ENCODE data around the gene PARK7. TPM values are rescaled to one million over a fixed set of nuclear protein-coding genes. Genes with fewer than 3 reads are reported as not detected.

Gene PARK7
- total RNA-seq, 6 experiments from 2014 or later = 331 to 377 (median 362) TPM

DNA sequence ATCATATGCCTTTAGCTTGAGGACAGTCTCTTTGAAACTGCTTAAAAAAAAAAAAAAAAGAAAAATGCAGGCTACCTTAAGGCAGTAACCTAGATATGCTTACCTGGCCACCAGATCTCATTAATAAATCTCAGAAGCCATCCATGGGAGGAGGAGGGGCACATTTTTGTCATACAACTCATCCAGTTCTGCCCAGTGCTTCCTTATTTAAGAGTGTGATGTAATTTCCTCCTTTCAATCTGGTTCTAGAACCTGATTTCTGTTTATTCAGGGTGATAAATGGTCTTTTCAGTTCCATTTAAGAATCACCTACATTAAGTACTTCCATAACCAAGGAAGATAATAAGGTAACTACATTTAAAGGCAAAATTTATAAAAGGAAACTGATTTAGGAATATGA is 58.5 kb downstream of the PARK7 start:
- Mint-ChIP-seq H3K27me3 (ENCODE audit: insufficient read depth) (no peaks in the 10 kb centered on the region), H3K4me3 (peak overlapping the region; percentile 50), H3K4me1 (ENCODE audit: low read depth) (peaks cover 100% of the 10 kb centered on the region), H3K36me3 (ENCODE audit: low read depth) (peaks cover 10% of the 10 kb centered on the region), H3K27ac (peak overlapping the region; percentile 51), H3K9me3 (no peaks in the 10 kb centered on the region; the same call in 1 of the 2 replicates)
- no peak for DNase-seq
- TF ChIP-seq, protein P1, sequence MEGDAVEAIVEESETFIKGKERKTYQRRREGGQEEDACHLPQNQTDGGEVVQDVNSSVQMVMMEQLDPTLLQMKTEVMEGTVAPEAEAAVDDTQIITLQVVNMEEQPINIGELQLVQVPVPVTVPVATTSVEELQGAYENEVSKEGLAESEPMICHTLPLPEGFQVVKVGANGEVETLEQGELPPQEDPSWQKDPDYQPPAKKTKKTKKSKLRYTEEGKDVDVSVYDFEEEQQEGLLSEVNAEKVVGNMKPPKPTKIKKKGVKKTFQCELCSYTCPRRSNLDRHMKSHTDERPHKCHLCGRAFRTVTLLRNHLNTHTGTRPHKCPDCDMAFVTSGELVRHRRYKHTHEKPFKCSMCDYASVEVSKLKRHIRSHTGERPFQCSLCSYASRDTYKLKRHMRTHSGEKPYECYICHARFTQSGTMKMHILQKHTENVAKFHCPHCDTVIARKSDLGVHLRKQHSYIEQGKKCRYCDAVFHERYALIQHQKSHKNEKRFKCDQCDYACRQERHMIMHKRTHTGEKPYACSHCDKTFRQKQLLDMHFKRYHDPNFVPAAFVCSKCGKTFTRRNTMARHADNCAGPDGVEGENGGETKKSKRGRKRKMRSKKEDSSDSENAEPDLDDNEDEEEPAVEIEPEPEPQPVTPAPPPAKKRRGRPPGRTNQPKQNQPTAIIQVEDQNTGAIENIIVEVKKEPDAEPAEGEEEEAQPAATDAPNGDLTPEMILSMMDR (IDR thresholded peaks at IDR 0.05) = no peak

DNA sequence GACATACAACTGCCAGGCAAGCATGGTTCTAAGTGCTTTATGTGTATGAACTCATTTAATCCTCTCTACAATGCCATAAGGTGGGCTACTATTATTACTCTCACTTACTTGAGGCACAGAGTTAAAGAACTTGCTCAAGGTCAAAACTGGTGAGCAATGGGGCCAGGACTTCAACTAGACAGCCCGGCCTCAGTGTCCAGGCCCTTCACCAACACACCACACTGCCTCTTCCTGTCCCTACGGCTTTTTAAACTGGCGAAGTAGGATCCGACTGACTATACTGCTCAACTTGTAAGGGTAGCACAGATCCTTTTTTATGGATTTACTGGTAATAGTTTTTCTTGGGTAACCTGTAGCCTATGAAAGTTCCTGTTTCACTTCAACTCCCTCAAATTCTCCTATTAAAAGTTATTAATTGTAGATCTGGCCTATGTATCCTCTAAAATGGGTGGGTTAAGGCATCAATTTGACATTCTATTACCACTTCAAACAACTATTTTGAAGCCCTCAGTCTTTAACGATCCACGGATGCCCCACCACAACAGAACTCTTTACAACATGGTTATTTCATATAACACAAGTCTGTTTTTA is 60.3 kb downstream of the PARK7 start:
- peaks cover 15% of the 10 kb centered on the region for H3K36me3 Mint-ChIP-seq (ENCODE audit: low read depth)
- H3K27me3 Mint-ChIP-seq (ENCODE audit: insufficient read depth) = peaks cover 4% of the 10 kb centered on the region
- no peak overlapping the region for H3K4me3 Mint-ChIP-seq
- peaks cover 89% of the 10 kb centered on the region for H3K4me1 Mint-ChIP-seq (ENCODE audit: low read depth)
- TF ChIP-seq, protein P1 (IDR thresholded peaks at IDR 0.05) = no peak
- H3K9me3 Mint-ChIP-seq = no peaks in the 10 kb centered on the region; the same call in 1 of the 2 replicates
- 0 out of 2 replicates have a peak overlapping the region, but pooled peaks have one; percentile 12 for H3K27ac Mint-ChIP-seq
- no peak for DNase-seq

DNA sequence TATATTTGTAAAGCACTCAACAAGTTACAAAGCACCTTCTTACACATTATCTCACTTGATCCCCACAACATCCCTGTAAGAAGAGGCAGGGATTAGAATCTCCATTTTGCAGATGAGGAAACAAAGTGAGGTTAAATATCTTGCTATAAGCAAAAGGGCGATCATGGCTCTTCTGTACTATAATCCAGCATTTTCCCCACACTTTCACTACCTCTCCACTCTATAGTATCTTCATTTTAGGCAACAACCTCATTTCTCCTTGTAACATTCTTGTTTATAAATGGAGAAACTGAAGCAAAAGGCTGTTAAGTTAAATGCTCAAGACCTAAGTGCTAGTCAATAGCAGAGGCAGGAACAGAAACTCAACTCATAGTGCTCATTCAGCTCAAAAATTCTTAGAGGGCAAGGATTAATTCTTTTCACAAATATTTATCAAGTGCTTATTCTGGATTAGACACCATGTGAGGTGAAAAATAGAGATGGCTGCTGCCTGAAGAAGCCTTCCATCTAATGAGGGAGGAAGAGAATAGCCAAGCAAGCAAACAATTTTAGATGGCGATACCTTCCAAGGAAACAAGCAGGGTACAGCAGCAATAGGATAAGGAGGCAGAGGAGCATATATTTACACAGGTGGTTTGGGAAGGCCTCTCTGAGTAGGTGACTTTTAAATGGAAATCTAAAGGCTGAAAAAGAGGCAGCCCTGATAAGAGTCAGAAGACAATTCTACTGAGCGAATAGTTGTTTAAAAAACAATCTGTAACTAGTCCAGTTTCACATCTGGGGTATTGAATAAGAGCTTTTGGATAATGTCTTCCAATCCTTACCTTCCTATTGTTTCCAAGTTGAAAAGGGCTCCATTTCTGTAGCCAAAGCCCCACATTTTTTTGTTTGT is 61.1 kb downstream of the PARK7 start:
- Mint-ChIP-seq H3K4me1 (ENCODE audit: low read depth) (peaks cover 89% of the 10 kb centered on the region), H3K27ac (peak overlapping the region; percentile 3; the same call in 1 of the 2 replicates), H3K9me3 (no peaks in the 10 kb centered on the region; the same call in 1 of the 2 replicates), H3K36me3 (ENCODE audit: low read depth) (peaks cover 15% of the 10 kb centered on the region), H3K4me3 (peak overlapping the region; percentile 99; the same call in 1 of the 2 replicates), H3K27me3 (ENCODE audit: insufficient read depth) (peaks cover 4% of the 10 kb centered on the region)
- TF ChIP-seq, protein P1 (IDR thresholded peaks at IDR 0.05) = no peak
- no peak for DNase-seq

DNA sequence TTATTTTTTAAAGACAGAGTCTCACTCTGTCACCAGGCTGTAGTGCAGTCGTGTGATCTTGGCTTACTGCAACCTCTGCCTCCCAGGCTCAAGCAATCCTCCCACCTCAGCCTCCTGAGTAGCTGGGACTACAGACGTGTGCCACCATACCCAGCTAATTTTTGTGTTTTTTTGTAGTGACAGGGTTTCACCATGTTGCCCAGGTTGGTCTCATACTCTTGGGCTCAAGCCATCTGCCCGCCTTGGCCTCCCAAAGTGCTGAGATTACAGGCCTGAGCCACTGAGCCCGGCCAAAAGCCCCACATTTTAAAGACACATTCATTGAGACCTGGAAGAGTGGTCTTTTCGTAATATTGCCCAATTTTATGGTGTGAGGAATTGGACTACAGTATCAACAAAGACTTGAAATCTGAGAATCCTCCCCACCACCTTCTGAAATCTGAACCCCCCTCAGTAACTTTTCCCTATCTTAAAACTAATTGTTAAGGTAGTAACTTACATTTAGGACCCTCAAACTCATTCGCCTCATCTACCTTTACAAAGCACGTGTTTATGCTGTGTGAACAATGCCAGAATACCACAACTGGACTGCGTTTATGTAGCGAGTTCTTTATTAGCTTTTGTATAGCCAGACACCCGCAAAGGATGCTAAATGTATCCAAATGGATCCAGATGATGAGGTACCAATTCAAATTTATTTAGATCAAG is 61.9 kb downstream of the PARK7 start:
- H3K27ac Mint-ChIP-seq = no peak overlapping the region; the same call in 1 of the 2 replicates
- H3K9me3 Mint-ChIP-seq = no peaks in the 10 kb centered on the region; the same call in 1 of the 2 replicates
- peaks cover 4% of the 10 kb centered on the region for H3K27me3 Mint-ChIP-seq (ENCODE audit: insufficient read depth)
- H3K4me1 Mint-ChIP-seq (ENCODE audit: low read depth) = peaks cover 89% of the 10 kb centered on the region
- H3K4me3 Mint-ChIP-seq = peak overlapping the region; percentile 99
- H3K36me3 Mint-ChIP-seq (ENCODE audit: low read depth) = peaks cover 15% of the 10 kb centered on the region
- TF ChIP-seq, protein P1 (IDR thresholded peaks at IDR 0.05) = no peak
- no peak for DNase-seq

DNA sequence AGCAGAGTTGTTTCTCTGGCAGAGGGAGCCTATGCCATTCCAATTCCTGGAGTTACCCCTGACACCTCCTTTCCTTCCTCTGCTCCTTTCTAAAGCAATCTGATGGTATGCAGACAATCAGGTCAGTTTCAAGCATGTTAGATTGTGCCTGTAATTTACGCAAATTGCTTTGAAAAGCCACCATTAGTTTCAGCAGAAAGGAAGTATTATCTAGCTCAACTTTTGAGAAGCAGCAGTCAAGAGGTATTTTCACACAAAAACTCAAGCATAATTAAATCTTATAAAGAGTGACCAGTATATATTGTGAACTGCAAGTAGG is 62.4 kb downstream of the PARK7 start:
- Mint-ChIP-seq H3K36me3 (ENCODE audit: low read depth) (peaks cover 15% of the 10 kb centered on the region), H3K27me3 (ENCODE audit: insufficient read depth) (peaks cover 4% of the 10 kb centered on the region), H3K4me1 (ENCODE audit: low read depth) (peaks cover 89% of the 10 kb centered on the region), H3K9me3 (no peaks in the 10 kb centered on the region; the same call in 1 of the 2 replicates), H3K4me3 (peak overlapping the region; percentile 99), H3K27ac (no peak overlapping the region)
- no peak for DNase-seq
- TF ChIP-seq, protein P1 (IDR thresholded peaks at IDR 0.05) = no peak

Measured in HFFc6 (cell line).